Measurements from ENCODE around the gene IL17C. TPM values are rescaled to one million over a fixed set of nuclear protein-coding genes. Genes with fewer than 3 reads are reported as not detected.

Gene IL17C
- total and polyA plus RNA-seq, 9 donors: not detected

DNA sequence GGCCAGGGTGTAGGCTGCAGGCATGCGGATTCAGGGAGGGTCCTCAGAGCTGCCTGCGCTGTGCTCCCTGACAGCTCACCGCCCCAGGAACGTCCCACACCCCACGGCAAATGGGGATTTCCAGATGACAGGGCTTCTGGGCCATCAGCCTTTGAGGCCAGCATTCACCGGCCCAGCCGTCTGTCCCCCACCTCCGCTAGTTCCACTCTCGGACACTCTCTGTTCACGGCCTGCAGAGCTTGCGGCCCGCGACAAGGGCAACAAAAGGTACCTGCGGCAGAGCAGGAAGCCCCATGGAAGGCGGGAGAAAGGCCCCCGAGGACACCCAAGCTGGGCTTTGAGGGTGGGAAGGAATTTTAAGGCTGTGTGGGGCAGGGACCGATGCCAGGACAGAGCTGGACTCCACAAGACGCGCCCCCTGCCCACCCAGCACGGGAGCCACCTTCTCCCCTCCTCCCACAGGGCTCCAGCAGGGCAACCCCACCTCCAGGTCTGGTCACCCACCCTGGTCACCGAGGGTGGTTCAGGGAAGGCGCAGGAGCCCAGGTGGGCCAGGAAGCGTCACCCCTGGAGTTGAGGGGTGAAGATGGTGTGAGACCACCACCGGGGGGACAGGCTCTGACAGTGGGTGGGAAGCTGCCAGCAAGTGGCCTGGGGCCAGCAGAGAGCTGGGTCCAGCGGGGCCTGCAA is 18.1 kb downstream of the IL17C start:
- intact Hi-C loops (cut with DNase I): no loop called here
- Histone ChIP-seq H3K4me3 (no peak overlapping the region), H3K36me3 (no peaks in the 10 kb centered on the region), H3K27ac (no peak overlapping the region), H3K9me3 (no peaks in the 10 kb centered on the region), H3K4me1 (ENCODE audit: insufficient read depth) (no peaks in the 10 kb centered on the region), H3K27me3 (no peaks in the 10 kb centered on the region)
- no peak for DNase-seq
- WGBS, 3 donors: 84 to 86% (median 85%) methylated on average over 24 to 25 of the region's 25 CpGs
- TF ChIP-seq, protein P1, sequence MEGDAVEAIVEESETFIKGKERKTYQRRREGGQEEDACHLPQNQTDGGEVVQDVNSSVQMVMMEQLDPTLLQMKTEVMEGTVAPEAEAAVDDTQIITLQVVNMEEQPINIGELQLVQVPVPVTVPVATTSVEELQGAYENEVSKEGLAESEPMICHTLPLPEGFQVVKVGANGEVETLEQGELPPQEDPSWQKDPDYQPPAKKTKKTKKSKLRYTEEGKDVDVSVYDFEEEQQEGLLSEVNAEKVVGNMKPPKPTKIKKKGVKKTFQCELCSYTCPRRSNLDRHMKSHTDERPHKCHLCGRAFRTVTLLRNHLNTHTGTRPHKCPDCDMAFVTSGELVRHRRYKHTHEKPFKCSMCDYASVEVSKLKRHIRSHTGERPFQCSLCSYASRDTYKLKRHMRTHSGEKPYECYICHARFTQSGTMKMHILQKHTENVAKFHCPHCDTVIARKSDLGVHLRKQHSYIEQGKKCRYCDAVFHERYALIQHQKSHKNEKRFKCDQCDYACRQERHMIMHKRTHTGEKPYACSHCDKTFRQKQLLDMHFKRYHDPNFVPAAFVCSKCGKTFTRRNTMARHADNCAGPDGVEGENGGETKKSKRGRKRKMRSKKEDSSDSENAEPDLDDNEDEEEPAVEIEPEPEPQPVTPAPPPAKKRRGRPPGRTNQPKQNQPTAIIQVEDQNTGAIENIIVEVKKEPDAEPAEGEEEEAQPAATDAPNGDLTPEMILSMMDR (IDR thresholded peaks at IDR 0.05): no peak
- no peak for TF ChIP-seq EP300 (IDR thresholded peaks at IDR 0.05)
- TF ChIP-seq POLR2A (IDR thresholded peaks at IDR 0.05): no peak

DNA sequence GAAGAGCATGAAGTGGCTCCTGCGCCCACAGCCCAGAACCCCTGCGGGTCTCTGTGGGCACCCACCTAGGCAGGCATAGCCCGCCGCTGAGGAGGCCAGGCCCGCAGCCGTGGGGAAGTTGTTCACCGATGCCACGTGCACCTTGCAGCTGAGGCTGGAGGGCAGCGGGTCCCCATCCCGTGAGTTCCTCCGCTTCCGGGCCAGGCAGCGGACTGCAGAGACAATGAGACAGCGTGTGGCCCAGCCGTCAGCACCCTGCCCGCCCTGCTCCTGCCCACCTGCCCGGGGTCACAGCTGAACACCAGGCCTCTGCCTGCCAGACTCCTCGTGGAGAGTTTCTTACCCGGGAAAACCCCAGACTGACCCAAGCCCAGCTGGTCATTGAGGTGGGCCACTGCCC is 19.0 kb downstream of the IL17C start:
- 88 to 93% (median 90%) methylated on average over 18 to 19 of the region's 19 CpGs for WGBS, 3 donors
- Histone ChIP-seq H3K9me3 (no peaks in the 10 kb centered on the region), H3K27ac (no peak overlapping the region), H3K4me1 (ENCODE audit: insufficient read depth) (peaks cover 2% of the 10 kb centered on the region), H3K27me3 (no peaks in the 10 kb centered on the region), H3K36me3 (no peaks in the 10 kb centered on the region), H3K4me3 (no peak overlapping the region)
- TF ChIP-seq EP300 (IDR thresholded peaks at IDR 0.05) (no peak), POLR2A (IDR thresholded peaks at IDR 0.05) (no peak)
- TF ChIP-seq, protein P1 (IDR thresholded peaks at IDR 0.05): no peak
- intact Hi-C loops (cut with DNase I): no loop called here
- DNase-seq: no peak

DNA sequence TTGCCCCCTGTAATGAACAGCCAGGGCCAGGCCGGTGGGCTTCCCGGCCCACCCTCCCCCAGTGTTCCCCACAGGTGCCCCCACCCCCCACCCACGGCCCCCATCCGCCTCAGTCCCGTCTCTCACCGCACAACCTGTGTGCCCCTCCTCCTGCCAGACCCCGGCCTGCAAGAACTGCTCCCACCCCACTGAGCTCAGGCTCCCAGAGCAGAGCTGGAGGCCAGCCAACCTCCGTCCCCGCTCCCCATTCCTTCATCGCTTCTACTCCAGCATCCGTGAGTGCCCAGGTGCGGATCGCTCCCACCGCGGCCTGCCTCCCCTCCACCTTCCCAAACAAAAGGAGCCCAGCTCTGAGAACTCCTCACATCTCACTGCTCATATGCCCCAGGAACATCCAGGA is 20.3 kb downstream of the IL17C start:
- no peak overlapping the region for H3K27ac ChIP-seq
- H3K9me3 ChIP-seq: no peaks in the 10 kb centered on the region
- DNase-seq: no peak
- peaks cover 3% of the 10 kb centered on the region for H3K4me1 ChIP-seq (ENCODE audit: insufficient read depth)
- H3K27me3 ChIP-seq: no peaks in the 10 kb centered on the region
- WGBS, 3 donors: 84 to 87% (median 86%) methylated on average over 15 of the region's 15 CpGs
- no peaks in the 10 kb centered on the region for H3K36me3 ChIP-seq
- intact Hi-C loops (cut with DNase I): no loop called here
- TF ChIP-seq EP300 (IDR thresholded peaks at IDR 0.05): no peak
- TF ChIP-seq POLR2A (IDR thresholded peaks at IDR 0.05): no peak
- H3K4me3 ChIP-seq: no peak overlapping the region

DNA sequence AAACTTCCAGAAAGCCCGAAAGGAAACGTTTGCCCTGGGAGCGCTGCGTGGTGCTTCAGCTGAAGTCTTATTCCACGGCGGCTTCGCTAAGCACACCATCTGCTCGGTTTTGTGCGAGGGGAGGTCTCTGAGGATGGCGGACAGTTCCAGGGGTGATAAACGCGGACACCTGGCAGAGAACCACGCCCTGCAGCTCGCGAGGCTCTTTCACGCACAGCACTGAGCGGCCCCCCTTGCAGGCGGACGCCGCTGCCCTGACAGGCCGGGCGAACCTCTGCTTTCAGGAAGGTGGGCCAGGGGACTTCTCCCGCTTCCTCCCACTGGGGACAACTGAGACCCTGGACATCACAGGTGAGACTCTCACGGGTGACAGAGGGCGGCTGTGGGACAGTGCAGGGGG is 20.8 kb downstream of the IL17C start:
- H3K36me3 ChIP-seq: no peaks in the 10 kb centered on the region
- 89 to 92% (median 91%) methylated on average over 25 of the region's 25 CpGs for WGBS, 3 donors

DNA sequence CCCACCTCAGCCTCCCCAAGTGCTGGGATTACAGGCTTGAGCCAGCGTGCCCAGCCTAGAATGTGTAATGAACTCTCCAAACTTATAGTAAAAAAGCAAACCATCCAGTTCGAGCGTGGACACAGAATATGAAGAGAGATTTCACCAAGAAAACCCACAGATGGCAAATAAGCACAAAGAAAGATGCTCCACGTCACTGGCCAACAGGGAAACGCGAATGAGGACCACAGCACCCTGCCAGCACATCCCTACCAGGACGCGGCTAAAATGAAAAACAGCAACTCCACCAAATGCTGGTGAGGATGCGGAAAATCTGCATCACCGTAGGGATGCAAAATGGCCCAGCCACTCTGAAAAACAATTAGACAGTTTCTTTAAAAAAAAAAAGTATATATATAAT is 23.1 kb downstream of the IL17C start:
- Histone ChIP-seq H3K27me3 (no peaks in the 10 kb centered on the region), H3K4me1 (ENCODE audit: insufficient read depth) (peaks cover 3% of the 10 kb centered on the region), H3K36me3 (no peaks in the 10 kb centered on the region), H3K27ac (no peak overlapping the region), H3K9me3 (no peaks in the 10 kb centered on the region), H3K4me3 (no peak overlapping the region)
- 78 to 84% (median 78%) methylated on average over 10 of the region's 10 CpGs for WGBS, 3 donors
- intact Hi-C loops (cut with DNase I): no loop called here
- TF ChIP-seq POLR2A (IDR thresholded peaks at IDR 0.05): no peak
- TF ChIP-seq, protein P1 (IDR thresholded peaks at IDR 0.05): no peak
- TF ChIP-seq EP300 (IDR thresholded peaks at IDR 0.05): no peak
- no peak for DNase-seq

More for the DNA sequence above, 20.8 kb downstream of the IL17C start:
- H3K4me3 ChIP-seq: no peak overlapping the region
- H3K9me3 ChIP-seq: no peaks in the 10 kb centered on the region
- H3K4me1 ChIP-seq (ENCODE audit: insufficient read depth): peaks cover 3% of the 10 kb centered on the region
- no peak for TF ChIP-seq EP300 (IDR thresholded peaks at IDR 0.05)
- TF ChIP-seq POLR2A (IDR thresholded peaks at IDR 0.05): no peak
- TF ChIP-seq, protein P1 (IDR thresholded peaks at IDR 0.05): no peak
- intact Hi-C loops (cut with DNase I): no loop called here
- no peak for DNase-seq
- no peak overlapping the region for H3K27ac ChIP-seq
- H3K27me3 ChIP-seq: no peaks in the 10 kb centered on the region

Measured in ovary (tissue), 9 donors.